GM12874 (cell line): Measurements from ENCODE around the gene MXD4.

Experiments
- CTCF ChIP-seq: IDR thresholded peaks from 2 replicates; pipeline ENCODE4 v1.5.1; 2011; ENCODE audit warnings: low read depth, mild to moderate bottlenecking, control low read depth, low read length, moderate library complexity; ENCODE audit not compliant: insufficient read depth

MXD4 gene

GRCh38 chr4:2290974-2291704, 29.2 kb upstream of the MXD4 start:
- TF ChIP-seq CTCF = no peak

GRCh38 chr4:2290488-2290887, 28.6 kb upstream of the MXD4 start:
- TF ChIP-seq CTCF = no peak

- TF ChIP-seq CTCF = no peak
These were observed 28.0 kb upstream of the MXD4 start for GRCh38 chr4:2289955-2290333.

GRCh38 chr4:2289311-2289954, 27.5 kb upstream of the MXD4 start:
- no peak for TF ChIP-seq CTCF

- TF ChIP-seq CTCF = no peak
These were observed 26.2 kb upstream of the MXD4 start for GRCh38 chr4:2288051-2288541.

- no peak for TF ChIP-seq CTCF
These were observed 25.6 kb upstream of the MXD4 start for GRCh38 chr4:2287594-2287915.

GRCh38 chr4:2286904-2287593, 25.1 kb upstream of the MXD4 start:
- no peak for TF ChIP-seq CTCF
